Measurements from ENCODE around the gene PGRMC2.

PGRMC2 gene

DNA sequence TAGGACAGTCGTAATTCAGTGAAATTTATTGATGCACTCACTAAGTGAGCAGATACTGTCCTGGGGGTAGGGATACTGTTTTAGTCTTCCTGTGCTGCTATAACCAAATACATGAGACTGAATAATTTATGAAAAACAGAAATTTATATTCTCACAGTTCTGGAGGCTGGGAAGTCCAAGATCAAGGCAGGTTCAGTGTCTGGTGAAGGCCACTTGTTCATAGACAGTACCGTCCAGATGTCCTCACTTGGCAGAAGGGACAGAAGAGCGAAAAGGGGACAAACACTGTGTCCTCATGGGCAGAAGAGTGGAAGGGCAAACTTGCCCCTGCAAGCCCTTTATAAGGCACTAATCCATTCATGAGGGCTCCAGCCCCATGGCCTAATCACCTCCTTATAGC, 45.6 kb downstream of the PGRMC2 start:
- TF ChIP-seq, protein P1, sequence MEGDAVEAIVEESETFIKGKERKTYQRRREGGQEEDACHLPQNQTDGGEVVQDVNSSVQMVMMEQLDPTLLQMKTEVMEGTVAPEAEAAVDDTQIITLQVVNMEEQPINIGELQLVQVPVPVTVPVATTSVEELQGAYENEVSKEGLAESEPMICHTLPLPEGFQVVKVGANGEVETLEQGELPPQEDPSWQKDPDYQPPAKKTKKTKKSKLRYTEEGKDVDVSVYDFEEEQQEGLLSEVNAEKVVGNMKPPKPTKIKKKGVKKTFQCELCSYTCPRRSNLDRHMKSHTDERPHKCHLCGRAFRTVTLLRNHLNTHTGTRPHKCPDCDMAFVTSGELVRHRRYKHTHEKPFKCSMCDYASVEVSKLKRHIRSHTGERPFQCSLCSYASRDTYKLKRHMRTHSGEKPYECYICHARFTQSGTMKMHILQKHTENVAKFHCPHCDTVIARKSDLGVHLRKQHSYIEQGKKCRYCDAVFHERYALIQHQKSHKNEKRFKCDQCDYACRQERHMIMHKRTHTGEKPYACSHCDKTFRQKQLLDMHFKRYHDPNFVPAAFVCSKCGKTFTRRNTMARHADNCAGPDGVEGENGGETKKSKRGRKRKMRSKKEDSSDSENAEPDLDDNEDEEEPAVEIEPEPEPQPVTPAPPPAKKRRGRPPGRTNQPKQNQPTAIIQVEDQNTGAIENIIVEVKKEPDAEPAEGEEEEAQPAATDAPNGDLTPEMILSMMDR (IDR thresholded peaks at IDR 0.05; ENCODE audit: low read depth, low read length, missing control alignments), result no peak
- H3K4me3 ChIP-seq (ENCODE audit: low read depth, low read length), result no peak overlapping the region
- no peak for DNase-seq (ENCODE audit: low read depth)

DNA sequence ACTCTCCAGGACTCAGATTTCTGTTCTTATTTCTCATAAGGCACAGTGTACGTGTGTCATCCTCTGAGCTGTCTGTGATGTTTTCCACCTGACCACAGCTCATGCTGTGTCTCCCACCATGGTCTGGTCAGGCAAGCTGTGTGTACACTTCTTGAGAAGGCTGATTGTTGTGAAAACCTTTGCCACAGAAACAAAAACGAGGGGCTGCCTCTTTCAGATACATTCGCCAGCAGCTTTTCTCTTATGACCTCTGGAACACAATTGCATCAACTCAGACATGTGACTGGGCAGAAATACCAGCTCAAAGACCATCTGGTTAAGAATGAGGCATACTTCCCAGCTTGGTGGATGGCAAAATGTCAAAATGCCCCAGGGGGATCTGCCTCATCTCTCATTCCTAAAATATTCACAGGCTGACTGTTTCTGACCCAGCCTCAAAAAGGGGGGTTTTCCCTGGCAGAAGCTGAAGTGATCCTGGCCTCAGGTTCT, 46.1 kb downstream of the PGRMC2 start:
- no peak for DNase-seq (ENCODE audit: low read depth)
- TF ChIP-seq, protein P1 (IDR thresholded peaks at IDR 0.05; ENCODE audit: low read depth, low read length, missing control alignments), result no peak
- H3K4me3 ChIP-seq (ENCODE audit: low read depth, low read length), result no peak overlapping the region; the same call in 1 of the 2 replicates

DNA sequence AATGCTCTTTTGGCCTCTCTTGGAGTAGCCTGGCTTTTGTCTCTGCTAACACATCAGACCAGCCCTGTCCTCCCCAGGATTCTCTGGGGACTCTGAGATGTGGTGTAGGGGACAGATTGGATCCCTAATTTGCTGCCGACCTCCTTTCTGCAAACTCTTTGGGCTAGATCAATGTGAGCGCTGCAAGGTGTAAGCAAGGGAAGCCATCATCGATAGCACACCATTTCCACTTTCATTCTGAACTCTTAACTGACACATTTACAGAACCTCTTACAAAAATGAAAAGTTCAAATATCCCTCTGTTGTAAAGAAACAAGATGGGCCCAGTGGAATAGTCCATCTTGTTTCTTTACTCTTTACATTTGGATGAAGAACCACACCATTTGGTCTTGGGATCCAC, 46.6 kb downstream of the PGRMC2 start:
- no peak for DNase-seq (ENCODE audit: low read depth)
- TF ChIP-seq, protein P1 (IDR thresholded peaks at IDR 0.05; ENCODE audit: low read depth, low read length, missing control alignments), result no peak
- no peak overlapping the region; the same call in 1 of the 2 replicates for H3K4me3 ChIP-seq (ENCODE audit: low read depth, low read length)

DNA sequence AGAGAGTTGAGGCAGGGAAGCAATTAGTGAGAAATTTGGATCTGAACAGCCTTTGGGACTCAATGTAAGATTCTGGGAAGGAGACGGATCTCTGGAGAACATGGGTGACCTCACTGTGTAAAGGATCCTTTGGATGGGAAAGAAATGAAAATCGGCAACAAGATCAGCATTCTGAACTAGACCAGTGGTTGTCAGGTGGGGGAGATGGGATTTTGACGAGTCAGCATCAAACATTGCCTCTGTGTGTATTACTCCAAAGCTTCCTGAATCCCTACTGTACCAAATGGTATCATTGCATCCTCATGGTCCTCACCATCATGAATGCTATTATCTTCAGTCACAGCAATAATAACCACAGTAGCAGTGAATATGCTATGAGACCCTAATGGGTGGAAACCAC, 52.8 kb downstream of the PGRMC2 start:
- H3K4me3 ChIP-seq (ENCODE audit: low read depth, low read length), result no peak overlapping the region
- no peak for DNase-seq (ENCODE audit: low read depth)
- TF ChIP-seq, protein P1 (IDR thresholded peaks at IDR 0.05; ENCODE audit: low read depth, low read length, missing control alignments), result no peak

DNA sequence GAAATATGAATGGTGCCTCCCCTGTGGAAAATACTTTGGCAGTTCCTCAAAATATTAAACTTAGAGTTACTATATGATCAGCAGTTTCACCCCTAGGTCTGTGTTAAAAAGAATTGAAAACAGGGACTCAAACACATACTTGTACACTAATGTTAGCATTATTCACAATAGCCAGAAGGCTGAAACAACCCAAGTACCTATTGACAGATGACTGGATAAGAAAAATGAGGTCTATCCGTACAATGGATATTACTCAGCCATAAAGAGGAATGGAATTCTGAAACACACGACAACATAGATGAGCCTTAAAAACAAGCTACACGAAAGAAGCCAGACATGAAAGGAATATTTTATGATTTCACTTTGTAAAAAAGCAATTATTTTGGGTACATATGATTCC, 54.9 kb downstream of the PGRMC2 start:
- no peak overlapping the region for H3K4me3 ChIP-seq (ENCODE audit: low read depth, low read length)
- TF ChIP-seq, protein P1 (IDR thresholded peaks at IDR 0.05; ENCODE audit: low read depth, low read length, missing control alignments), result no peak
- DNase-seq (ENCODE audit: low read depth), result no peak

DNA sequence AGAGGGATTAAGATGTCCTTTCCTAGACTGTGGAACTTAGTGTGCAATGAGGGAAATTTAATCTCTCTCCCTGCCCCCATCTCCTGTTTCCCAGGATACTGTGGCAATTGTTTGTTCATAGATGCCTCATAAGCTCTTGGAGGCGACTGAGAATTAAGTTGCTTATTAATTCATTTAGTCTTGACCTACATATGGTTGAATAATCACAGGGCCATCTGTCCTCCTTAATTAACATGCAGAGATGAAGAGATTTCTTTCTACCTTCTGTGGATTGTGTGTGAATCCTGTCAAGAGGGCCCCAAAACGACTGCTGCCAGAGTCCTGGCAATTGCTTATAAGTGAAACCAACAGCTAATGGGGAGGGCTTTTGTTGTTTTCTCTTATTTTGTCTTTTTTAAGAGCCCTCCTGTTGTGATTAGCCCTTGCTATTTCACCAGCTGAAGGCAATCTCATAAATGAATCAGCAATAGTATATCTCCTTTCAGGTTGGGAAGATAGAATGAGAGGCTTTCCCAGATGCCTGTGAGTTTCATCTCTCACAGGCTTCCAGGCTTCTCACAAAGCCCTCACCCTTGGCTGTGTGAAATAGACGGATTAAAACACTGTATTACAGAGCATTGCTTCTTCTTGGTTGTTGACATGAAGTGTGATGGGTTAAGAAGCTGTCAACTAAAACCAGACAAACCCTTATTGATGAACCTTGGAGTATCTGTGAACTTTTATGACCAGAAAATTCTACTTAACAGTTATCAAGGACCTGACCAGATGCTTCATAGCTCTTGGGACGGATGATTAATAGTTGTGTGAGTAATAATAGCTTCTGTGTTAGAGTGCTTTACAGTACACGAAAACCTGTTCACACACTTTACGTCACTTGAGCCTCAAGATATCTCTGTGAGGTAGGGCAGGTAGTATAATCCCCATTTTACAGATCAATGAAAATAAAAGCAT, 58.5 kb downstream of the PGRMC2 start:
- TF ChIP-seq, protein P1 (IDR thresholded peaks at IDR 0.05; ENCODE audit: low read depth, low read length, missing control alignments), result no peak
- no peak overlapping the region for H3K4me3 ChIP-seq (ENCODE audit: low read depth, low read length)
- no peak for DNase-seq (ENCODE audit: low read depth)

All from GM12864 (cell line).